CD1c-positive myeloid dendritic cell (primary cell): Measurements from ENCODE around the gene TTYH1.

Experiments used
- DNase-seq: peaks from one replicate; pipeline ENCODE4 v3.0.0-alpha.2; 2016; ENCODE audit errors: extremely low spot score

The TTYH1 gene

DNA sequence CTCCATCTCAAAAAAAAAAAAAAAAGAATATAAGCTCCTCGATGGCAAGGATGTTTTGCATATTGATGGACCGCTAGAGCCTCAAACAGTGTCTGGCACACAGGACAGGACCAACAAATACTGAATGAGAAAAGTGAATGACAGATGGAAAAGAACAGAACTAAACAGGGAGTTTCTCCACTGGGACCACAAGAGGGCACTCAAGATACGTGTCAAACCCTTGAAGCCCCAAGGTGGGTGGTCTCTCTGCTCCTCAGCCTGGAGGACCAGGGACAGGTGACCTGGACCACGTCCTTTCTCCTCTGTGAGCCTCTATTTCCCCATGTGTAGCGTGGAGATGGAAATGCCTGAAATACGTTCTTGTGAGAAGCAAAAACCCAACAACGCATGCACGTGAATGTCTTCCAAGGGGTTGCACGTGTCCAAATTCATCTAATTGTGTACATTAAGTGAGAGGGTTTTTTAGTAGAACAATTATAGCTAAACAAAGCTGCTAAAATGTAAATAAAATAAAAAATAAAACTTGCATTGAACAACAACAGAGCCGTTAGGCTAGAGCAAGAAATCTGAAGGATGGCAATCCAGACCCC, 63.5 kb downstream of the TTYH1 start:
- peak; percentile 58 for DNase-seq

DNA sequence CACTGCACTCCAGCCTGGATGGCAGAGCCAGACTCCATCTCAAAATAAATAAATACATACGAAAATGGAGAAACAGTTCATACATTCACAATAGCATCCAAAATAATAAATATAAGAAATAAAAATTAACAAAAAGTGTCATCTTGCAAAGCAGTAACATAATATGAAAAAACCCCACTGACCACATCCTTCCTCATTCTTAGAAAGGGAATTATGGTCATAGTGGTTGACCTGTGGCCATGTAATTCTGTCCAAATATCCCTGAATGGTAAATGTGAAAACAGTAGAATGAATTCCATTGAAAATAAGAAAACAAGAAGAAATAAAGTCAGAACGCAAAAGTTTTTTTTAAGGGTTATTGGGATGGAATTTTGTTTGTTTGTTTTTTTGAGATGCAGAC, 64.8 kb downstream of the TTYH1 start:
- peak; percentile 76 for DNase-seq

DNA sequence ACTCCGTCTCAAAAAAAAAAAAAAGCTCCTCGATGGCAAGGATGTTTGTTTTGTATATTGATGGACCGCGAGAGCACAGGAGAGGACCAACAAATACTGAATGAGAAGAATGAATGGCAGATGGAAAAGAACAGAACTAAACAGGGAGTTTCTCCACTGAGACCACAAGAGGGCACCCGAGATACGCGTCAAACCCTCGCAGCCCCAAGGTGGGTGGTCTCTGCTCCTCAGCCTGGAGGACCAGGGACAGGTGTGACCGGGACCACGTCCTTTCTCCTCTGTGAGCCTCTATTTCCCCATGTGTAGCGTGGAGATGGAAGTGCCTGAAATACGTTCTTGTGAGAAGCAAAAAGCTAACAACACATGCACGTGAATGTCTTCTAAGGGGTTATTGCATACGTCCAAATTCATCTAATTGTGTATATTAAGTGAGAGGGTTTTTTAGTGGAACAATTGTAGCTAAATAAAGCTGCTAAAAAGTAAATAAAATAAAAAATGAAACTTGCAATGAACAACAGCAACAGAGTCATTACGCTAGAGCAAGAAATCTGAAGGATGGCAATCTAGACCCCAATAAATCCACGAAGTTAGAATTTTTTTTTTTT, 66.2 kb downstream of the TTYH1 start:
- peak; percentile 55 for DNase-seq

DNA sequence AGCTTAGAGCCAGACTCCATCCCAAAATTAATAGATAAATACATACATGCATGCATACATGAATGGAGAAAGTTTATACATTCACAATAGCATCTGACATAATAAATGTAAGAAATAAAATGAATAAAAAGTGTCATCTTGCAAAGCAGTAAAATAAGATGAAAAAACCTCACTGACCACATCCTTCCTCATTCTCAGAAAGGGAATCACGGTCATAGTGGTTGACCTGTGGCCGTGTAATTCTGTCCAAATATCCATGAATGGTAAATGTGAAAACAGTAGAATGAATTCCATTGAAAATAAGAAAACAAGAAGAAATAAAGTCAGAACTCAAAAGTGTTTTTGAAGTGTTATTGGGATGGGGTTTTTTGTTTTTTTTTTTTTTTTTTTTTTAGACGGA, 67.6 kb downstream of the TTYH1 start:
- peak; percentile 74 for DNase-seq

DNA sequence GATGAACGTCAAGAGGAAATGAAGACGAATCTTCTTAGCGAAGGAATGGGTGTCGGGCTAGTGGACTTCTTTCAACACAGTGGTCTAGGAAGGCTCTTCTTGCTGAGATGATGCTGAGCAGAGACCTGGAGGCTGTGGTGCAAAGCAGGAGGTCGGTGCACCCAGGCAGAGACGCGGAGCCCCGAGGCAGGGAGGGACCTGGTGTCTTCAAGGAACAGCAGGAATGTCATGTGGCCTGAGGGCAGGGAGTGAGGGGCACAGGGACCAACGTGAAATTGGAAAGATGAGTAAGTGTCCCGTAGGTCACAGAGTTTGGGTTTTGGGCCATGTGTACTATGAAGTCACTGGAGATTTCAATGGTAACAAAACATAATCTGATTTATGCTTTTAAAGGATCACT, 69.2 kb downstream of the TTYH1 start:
- no peak for DNase-seq

DNA sequence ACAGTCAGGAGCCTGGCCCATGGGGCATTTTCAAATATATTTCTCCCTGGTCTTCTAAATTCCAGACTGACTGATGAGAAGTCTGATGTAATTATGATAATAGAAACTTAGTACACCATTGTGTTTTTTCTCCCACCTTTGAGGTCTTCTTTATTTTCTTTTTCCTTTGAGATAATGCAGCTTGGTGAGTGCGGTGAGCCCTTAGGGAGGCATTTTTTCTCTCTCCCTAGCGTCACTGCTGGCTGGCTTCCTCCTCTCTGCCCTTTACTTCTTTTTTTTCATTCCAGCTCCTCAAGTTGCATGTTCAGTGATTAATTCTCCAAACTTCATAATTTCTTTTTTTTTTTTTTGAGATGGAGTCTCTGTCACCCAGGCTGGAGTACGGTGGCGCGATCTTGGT, 70.6 kb downstream of the TTYH1 start:
- DNase-seq = peak; percentile 16
